ENCODE data around the gene TMEM245. TPM values are rescaled to one million over a fixed set of nuclear protein-coding genes. Genes with fewer than 3 reads are reported as not detected.

TMEM245 gene
- total and polyA plus RNA-seq, 7 donors = 6.0 to 77.8 (median 43.5) TPM

DNA sequence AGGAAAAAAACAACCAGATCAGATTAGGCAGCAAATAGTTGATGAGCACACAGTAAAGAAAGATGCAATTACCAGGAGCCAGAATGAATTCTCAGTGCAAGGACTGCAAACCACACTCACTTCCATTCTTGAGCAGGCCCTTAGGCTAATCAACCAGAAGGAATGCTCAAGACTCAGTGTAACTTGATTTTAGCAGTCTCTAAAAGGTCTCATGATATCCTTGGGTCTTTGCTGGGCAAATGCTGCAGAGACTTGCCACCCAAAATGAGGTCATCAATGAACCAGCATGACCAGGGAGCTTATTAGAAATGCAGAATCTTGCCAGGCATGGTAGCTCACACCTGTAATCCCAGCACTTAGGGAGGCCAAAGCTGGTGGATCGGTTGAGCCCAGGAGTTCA, 20.1 kb upstream of the TMEM245 start:
- H3K9me3 ChIP-seq = no peaks in the 10 kb centered on the region
- no peaks in the 10 kb centered on the region for H3K4me1 ChIP-seq
- TF ChIP-seq, protein P1, sequence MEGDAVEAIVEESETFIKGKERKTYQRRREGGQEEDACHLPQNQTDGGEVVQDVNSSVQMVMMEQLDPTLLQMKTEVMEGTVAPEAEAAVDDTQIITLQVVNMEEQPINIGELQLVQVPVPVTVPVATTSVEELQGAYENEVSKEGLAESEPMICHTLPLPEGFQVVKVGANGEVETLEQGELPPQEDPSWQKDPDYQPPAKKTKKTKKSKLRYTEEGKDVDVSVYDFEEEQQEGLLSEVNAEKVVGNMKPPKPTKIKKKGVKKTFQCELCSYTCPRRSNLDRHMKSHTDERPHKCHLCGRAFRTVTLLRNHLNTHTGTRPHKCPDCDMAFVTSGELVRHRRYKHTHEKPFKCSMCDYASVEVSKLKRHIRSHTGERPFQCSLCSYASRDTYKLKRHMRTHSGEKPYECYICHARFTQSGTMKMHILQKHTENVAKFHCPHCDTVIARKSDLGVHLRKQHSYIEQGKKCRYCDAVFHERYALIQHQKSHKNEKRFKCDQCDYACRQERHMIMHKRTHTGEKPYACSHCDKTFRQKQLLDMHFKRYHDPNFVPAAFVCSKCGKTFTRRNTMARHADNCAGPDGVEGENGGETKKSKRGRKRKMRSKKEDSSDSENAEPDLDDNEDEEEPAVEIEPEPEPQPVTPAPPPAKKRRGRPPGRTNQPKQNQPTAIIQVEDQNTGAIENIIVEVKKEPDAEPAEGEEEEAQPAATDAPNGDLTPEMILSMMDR (IDR thresholded peaks at IDR 0.05) = no peak
- no peak overlapping the region for H3K27ac ChIP-seq
- H3K27me3 ChIP-seq (ENCODE audit: insufficient read depth in 3 of 3, low read length in 2 of 3) = no peaks in the 10 kb centered on the region
- ATAC-seq (no peak), DNase-seq (no peak)
- intact Hi-C loops (cut with DNase I) = no loop called here
- no peaks in the 10 kb centered on the region for H3K36me3 ChIP-seq (ENCODE audit: insufficient read depth in 1 of 2, low read depth in 1 of 2)
- H3K4me3 ChIP-seq = no peak overlapping the region
- WGBS, 3 donors = 43 to 90% (median 84%) methylated on average over 1 of the region's 1 CpG

DNA sequence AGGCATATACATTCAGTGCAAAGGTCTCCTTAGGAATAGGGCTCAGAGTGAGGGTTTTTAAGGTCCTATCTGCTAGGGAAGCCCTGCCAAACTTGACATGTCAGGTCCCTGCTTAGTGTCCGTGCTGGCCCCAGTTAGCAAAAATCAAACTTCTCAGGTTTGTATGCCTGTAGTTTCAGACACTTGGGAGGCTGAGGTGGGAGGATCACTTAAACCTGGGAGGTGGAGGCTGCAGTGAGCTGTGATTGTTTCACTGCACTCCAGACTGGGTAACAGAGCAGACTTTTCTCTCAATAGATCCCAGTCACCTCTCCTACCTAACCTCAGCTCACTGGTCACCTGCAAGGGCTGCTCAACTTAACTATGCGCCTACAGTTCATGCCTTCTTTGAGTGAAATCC, 18.7 kb upstream of the TMEM245 start:
- H3K36me3 ChIP-seq (ENCODE audit: insufficient read depth in 1 of 2, low read depth in 1 of 2) = no peaks in the 10 kb centered on the region
- H3K27ac ChIP-seq = no peak overlapping the region
- ATAC-seq (no peak), DNase-seq (no peak)
- H3K9me3 ChIP-seq = no peaks in the 10 kb centered on the region
- TF ChIP-seq, protein P1 (IDR thresholded peaks at IDR 0.05) = no peak
- no peaks in the 10 kb centered on the region for H3K4me1 ChIP-seq
- intact Hi-C loops (cut with DNase I) = no loop called here
- no peaks in the 10 kb centered on the region for H3K27me3 ChIP-seq (ENCODE audit: insufficient read depth in 3 of 3, low read length in 2 of 3)
- H3K4me3 ChIP-seq = no peak overlapping the region
- WGBS, 3 donors = 88 to 94% (median 88%) methylated on average over 2 of the region's 2 CpGs

- H3K4me1 ChIP-seq = no peaks in the 10 kb centered on the region
- H3K9me3 ChIP-seq = no peaks in the 10 kb centered on the region
- no peak for DNase-seq
- H3K27ac ChIP-seq = no peak overlapping the region
- ATAC-seq = no peak
- TF ChIP-seq, protein P1 (IDR thresholded peaks at IDR 0.05) = no peak
- H3K27me3 ChIP-seq (ENCODE audit: insufficient read depth in 3 of 3, low read length in 2 of 3) = no peaks in the 10 kb centered on the region
- H3K4me3 ChIP-seq = no peak overlapping the region
- WGBS, 3 donors = 88 to 100% (median 97%) methylated on average over 1 of the region's 1 CpG
- intact Hi-C loops (cut with DNase I) = no loop called here
- H3K36me3 ChIP-seq (ENCODE audit: insufficient read depth in 1 of 2, low read depth in 1 of 2) = no peaks in the 10 kb centered on the region
Observed at GRCh38 chr9:109134167-109134578, 14.4 kb upstream of the TMEM245 start.

- WGBS, 3 donors = 96 to 100% (median 96%) methylated on average over 2 of the region's 2 CpGs
- H3K9me3 ChIP-seq = no peaks in the 10 kb centered on the region
- intact Hi-C loops (cut with DNase I) = no loop called here
- no peak for DNase-seq
- H3K36me3 ChIP-seq (ENCODE audit: insufficient read depth in 1 of 2, low read depth in 1 of 2) = no peaks in the 10 kb centered on the region
- no peaks in the 10 kb centered on the region for H3K27me3 ChIP-seq (ENCODE audit: insufficient read depth in 3 of 3, low read length in 2 of 3)
- H3K27ac ChIP-seq = no peak overlapping the region
- H3K4me3 ChIP-seq = no peak overlapping the region
- TF ChIP-seq, protein P1 (IDR thresholded peaks at IDR 0.05) = no peak
- no peaks in the 10 kb centered on the region for H3K4me1 ChIP-seq
- ATAC-seq = no peak
Observed at GRCh38 chr9:109133533-109133932, 13.8 kb upstream of the TMEM245 start.

GRCh38 chr9:109132567-109133021, 12.8 kb upstream of the TMEM245 start:
- DNase-seq (no peak), ATAC-seq (no peak)
- Histone ChIP-seq H3K4me3 (no peak overlapping the region), H3K27ac (no peak overlapping the region), H3K36me3 (ENCODE audit: insufficient read depth in 1 of 2, low read depth in 1 of 2) (no peaks in the 10 kb centered on the region), H3K27me3 (ENCODE audit: insufficient read depth in 3 of 3, low read length in 2 of 3) (no peaks in the 10 kb centered on the region), H3K4me1 (no peaks in the 10 kb centered on the region), H3K9me3 (no peaks in the 10 kb centered on the region)
- WGBS, 3 donors = 61 to 74% (median 65%) methylated on average over 2 of the region's 2 CpGs
- intact Hi-C loops (cut with DNase I) = no loop called here
- TF ChIP-seq, protein P1 (IDR thresholded peaks at IDR 0.05) = no peak

All from psoas muscle (tissue), 8 donors.